HG02763 (cell line): ENCODE measurements around the gene CCSAP.
"Not testable (repeated sequence)": the region's sequence is repeated elsewhere in the genome, so short reads cannot be mapped to it uniquely, and the experiment has no call there.

Experiments
- ATAC-seq: cut with Tn5 transposase; IDR thresholded peaks from one replicate; pipeline ENCODE4 v1.9.1; 2021; ENCODE audit warnings: mild to moderate bottlenecking, moderate library complexity; ENCODE audit not compliant: unreplicated experiment

The CCSAP gene

GRCh38 chr1:229342656-229343569, at the start of gene CCSAP:
CCSAP (minus strand) TSS chr1:229343047; CDS start chr1:229342465, 582 bp downstream.
- ATAC-seq = peak; percentile 44

GRCh38 chr1:229390130-229390529, 47.3 kb upstream of the CCSAP start:
- no peak for ATAC-seq

- no peak for ATAC-seq
Observed at GRCh38 chr1:229388897-229389580, 46.2 kb upstream of the CCSAP start.

GRCh38 chr1:229385853-229386456, 43.1 kb upstream of the CCSAP start:
- ATAC-seq = no peak

- ATAC-seq = no peak
Observed at GRCh38 chr1:229384822-229385221, 42.0 kb upstream of the CCSAP start.

GRCh38 chr1:229383961-229384360, 41.1 kb upstream of the CCSAP start:
- no peak for ATAC-seq

GRCh38 chr1:229383188-229383587, 40.3 kb upstream of the CCSAP start:
- ATAC-seq = no peak

GRCh38 chr1:229381234-229381633, 38.4 kb upstream of the CCSAP start:
- no peak for ATAC-seq

- no peak for ATAC-seq
Observed at GRCh38 chr1:229380536-229381160, 37.8 kb upstream of the CCSAP start.

- no peak for ATAC-seq
Observed at GRCh38 chr1:229379846-229380245, 37.0 kb upstream of the CCSAP start.

GRCh38 chr1:229378586-229379367, 35.9 kb upstream of the CCSAP start:
- ATAC-seq = no peak

GRCh38 chr1:229378035-229378434, 35.2 kb upstream of the CCSAP start:
- not testable (repeated sequence) for ATAC-seq

- no peak for ATAC-seq
Observed at GRCh38 chr1:229377429-229377828, 34.6 kb upstream of the CCSAP start.

GRCh38 chr1:229376521-229376920, 33.7 kb upstream of the CCSAP start:
- ATAC-seq = no peak

- ATAC-seq = no peak
Observed at GRCh38 chr1:229374485-229374884, 31.6 kb upstream of the CCSAP start.

GRCh38 chr1:229373395-229373794, 30.5 kb upstream of the CCSAP start:
- no peak for ATAC-seq

GRCh38 chr1:229372251-229372650, 29.4 kb upstream of the CCSAP start:
- ATAC-seq = no peak

GRCh38 chr1:229371624-229372023, 28.8 kb upstream of the CCSAP start:
- no peak for ATAC-seq

- no peak for ATAC-seq
Observed at GRCh38 chr1:229370601-229371021, 27.8 kb upstream of the CCSAP start.

- ATAC-seq = peak; percentile 75
Observed at GRCh38 chr1:229368347-229368746, 25.5 kb upstream of the CCSAP start.
